OCI-LY1 (cell line): Measurements from ENCODE around the gene SAXO1.
"Not testable (repeated sequence)": the region's sequence is repeated elsewhere in the genome, so short reads cannot be mapped to it uniquely, and the experiment has no call there.

ENCODE experiments used
- H2AFZ ChIP-seq: fragments of 200-600 bp; sonication (generic), shearing (Covaris generic); 2 replicates; pipeline ENCODE4 v1.6.0; 2014; ENCODE audit warnings: antibody characterized with exemption, mild to moderate bottlenecking, low read length
- H3F3A ChIP-seq: fragments of 200-600 bp; sonication (generic), shearing (Covaris generic); 2 replicates; pipeline ENCODE4 v1.6.0; 2014; ENCODE audit warnings: mild to moderate bottlenecking, antibody characterized with exemption, low read length, moderate library complexity; ENCODE audit not compliant: insufficient read depth
- H3K27ac ChIP-seq: fragments of 200-600 bp; sonication (generic); 2 replicates; pipeline ENCODE4 v1.5.1; 2014; ENCODE audit warnings: low read length, mixed run types, mild to moderate bottlenecking, low read depth; ENCODE audit not compliant: poor library complexity, severe bottlenecking
- H3K27me3 ChIP-seq: fragments of 200-600 bp; sonication (generic); 2 replicates; pipeline ENCODE4 v1.6.0; 2014; ENCODE audit warnings: antibody characterized with exemption, mild to moderate bottlenecking, low read length, moderate library complexity; ENCODE audit not compliant: insufficient read depth
- H3K36me3 ChIP-seq: fragments of 200-600 bp; sonication (generic); 2 replicates; pipeline ENCODE4 v1.6.1; 2014; ENCODE audit warnings: mild to moderate bottlenecking, antibody characterized with exemption, low read length, moderate library complexity, mixed read lengths; ENCODE audit not compliant: insufficient read depth
- H3K4me1 ChIP-seq: fragments of 200-600 bp; sonication (generic); 2 replicates; pipeline ENCODE4 v1.5.1; 2014; ENCODE audit warnings: mild to moderate bottlenecking, low read length, moderate library complexity; ENCODE audit not compliant: insufficient read depth, severe bottlenecking
- H3K4me2 ChIP-seq: fragments of 200-600 bp; sonication (generic), shearing (Covaris generic); 2 replicates; pipeline ENCODE4 v1.6.1; 2014; ENCODE audit warnings: low read length
- H3K4me3 ChIP-seq: fragments of 200-600 bp; sonication (generic); 2 replicates; pipeline ENCODE4 v1.5.1; 2014; ENCODE audit warnings: low read length, low read depth, mild to moderate bottlenecking, mixed read lengths; ENCODE audit not compliant: poor library complexity, severe bottlenecking
- H3K79me2 ChIP-seq: fragments of 200-600 bp; shearing (Covaris generic); 2 replicates; pipeline ENCODE4 v1.6.1; 2016; ENCODE audit warnings: mixed run types, low read length, mixed read lengths; ENCODE audit not compliant: insufficient read depth
- H3K9ac ChIP-seq: fragments of 200-600 bp; sonication (generic), shearing (Covaris generic); 2 replicates; pipeline ENCODE4 v1.6.1; 2014; ENCODE audit warnings: mild to moderate bottlenecking, low read length, mixed read lengths
- H3K9me2 ChIP-seq: fragments of 200-600 bp; sonication (generic), shearing (Covaris generic); 2 replicates; pipeline ENCODE4 v1.6.1; 2014; ENCODE audit warnings: low read depth, mild to moderate bottlenecking, low read length, mixed read lengths
- H3K9me3 ChIP-seq: fragments of 200-600 bp; shearing (Covaris generic); 2 replicates; pipeline ENCODE4 v1.6.1; 2014; ENCODE audit warnings: low read length, mixed read lengths
- H4K20me1 ChIP-seq: fragments of 200-600 bp; sonication (generic), shearing (Covaris generic); 2 replicates; pipeline ENCODE4 v1.6.0; 2016; ENCODE audit warnings: mild to moderate bottlenecking, low read length; ENCODE audit not compliant: insufficient read depth
- CTCF ChIP-seq: fragments of 200-600 bp; sonication (generic), shearing (Covaris generic); IDR thresholded peaks from 2 replicates; pipeline ENCODE4 v1.5.1; 2017; ENCODE audit warnings: mild to moderate bottlenecking, antibody characterized with exemption, low read length, moderate library complexity, mixed read lengths
- EZH2 ChIP-seq: fragments of 200-600 bp; sonication (generic), shearing (Covaris generic); IDR thresholded peaks from 2 replicates; pipeline ENCODE4 v1.8.0; 2017; ENCODE audit warnings: borderline replicate concordance, mixed run types, mild to moderate bottlenecking, antibody characterized with exemption, low read length, moderate library complexity, mixed read lengths

SAXO1 gene

GRCh38 chr9:18997151-18997550 lies 35.9 kb downstream of the SAXO1 start:
- H3K4me1 ChIP-seq = no peaks in the 10 kb centered on the region
- H3F3A ChIP-seq = no peaks in the 10 kb centered on the region
- no peaks in the 10 kb centered on the region for H4K20me1 ChIP-seq
- peaks cover 3% of the 10 kb centered on the region; the same call in 1 of the 2 replicates for H3K27me3 ChIP-seq
- no peak overlapping the region for H2AFZ ChIP-seq
- no peak overlapping the region for H3K9ac ChIP-seq
- no peaks in the 10 kb centered on the region for H3K79me2 ChIP-seq
- no peaks in the 10 kb centered on the region for H3K36me3 ChIP-seq
- TF ChIP-seq CTCF (no peak), EZH2 (no peak)
- no peak overlapping the region for H3K4me2 ChIP-seq
- no peak overlapping the region for H3K4me3 ChIP-seq
- no peaks in the 10 kb centered on the region for H3K9me2 ChIP-seq
- no peak overlapping the region for H3K27ac ChIP-seq
- H3K9me3 ChIP-seq = no peaks in the 10 kb centered on the region

- Histone ChIP-seq H3K4me2 (no peak overlapping the region), H3K9me3 (no peaks in the 10 kb centered on the region), H3K36me3 (no peaks in the 10 kb centered on the region), H3K27ac (no peak overlapping the region), H3K27me3 (peaks cover 3% of the 10 kb centered on the region; the same call in 1 of the 2 replicates), H3K9me2 (no peaks in the 10 kb centered on the region), H4K20me1 (no peaks in the 10 kb centered on the region), H3K4me1 (no peaks in the 10 kb centered on the region), H3K9ac (no peak overlapping the region), H2AFZ (no peak overlapping the region), H3K4me3 (no peak overlapping the region), H3F3A (no peaks in the 10 kb centered on the region), H3K79me2 (no peaks in the 10 kb centered on the region)
- TF ChIP-seq CTCF (no peak), EZH2 (no peak)
Measured at GRCh38 chr9:18996211-18996610, 36.8 kb downstream of the SAXO1 start.

GRCh38 chr9:18994263-18994916 lies 38.6 kb downstream of the SAXO1 start:
- no peaks in the 10 kb centered on the region for H3F3A ChIP-seq
- H3K4me3 ChIP-seq = no peak overlapping the region
- H3K79me2 ChIP-seq = no peaks in the 10 kb centered on the region
- no peak overlapping the region for H3K9ac ChIP-seq
- no peaks in the 10 kb centered on the region for H3K36me3 ChIP-seq
- H3K4me1 ChIP-seq = no peaks in the 10 kb centered on the region
- TF ChIP-seq EZH2 = no peak
- TF ChIP-seq CTCF = no peak
- H3K27ac ChIP-seq = no peak overlapping the region
- no peak overlapping the region for H2AFZ ChIP-seq
- no peaks in the 10 kb centered on the region for H3K9me3 ChIP-seq
- no peak overlapping the region for H3K4me2 ChIP-seq
- no peaks in the 10 kb centered on the region for H4K20me1 ChIP-seq
- peaks cover 3% of the 10 kb centered on the region; the same call in 1 of the 2 replicates for H3K27me3 ChIP-seq
- no peaks in the 10 kb centered on the region for H3K9me2 ChIP-seq

GRCh38 chr9:18991197-18991596 lies 41.8 kb downstream of the SAXO1 start:
- H3K4me3 ChIP-seq, H3K9ac ChIP-seq: not testable (repeated sequence)

More at GRCh38 chr9:18991197-18991596, 41.8 kb downstream of the SAXO1 start:
- not testable (repeated sequence) for H2AFZ ChIP-seq, H3K27ac ChIP-seq, H3F3A ChIP-seq, H3K9me2 ChIP-seq, H3K9me3 ChIP-seq, H3K36me3 ChIP-seq, H3K79me2 ChIP-seq, H3K4me1 ChIP-seq, H3K4me2 ChIP-seq, H3K27me3 ChIP-seq, H4K20me1 ChIP-seq
